OCI-LY1 (cell line): ENCODE measurements around the gene TMEM109.

ENCODE experiments used
- H2AFZ ChIP-seq: fragments of 200-600 bp; sonication (generic), shearing (Covaris generic); 2 replicates; pipeline ENCODE4 v1.6.0; 2014; ENCODE audit warnings: antibody characterized with exemption, mild to moderate bottlenecking, low read length
- H3F3A ChIP-seq: fragments of 200-600 bp; sonication (generic), shearing (Covaris generic); 2 replicates; pipeline ENCODE4 v1.6.0; 2014; ENCODE audit warnings: mild to moderate bottlenecking, antibody characterized with exemption, low read length, moderate library complexity; ENCODE audit not compliant: insufficient read depth
- H3K27ac ChIP-seq: fragments of 200-600 bp; sonication (generic); 2 replicates; pipeline ENCODE4 v1.5.1; 2014; ENCODE audit warnings: low read length, mixed run types, mild to moderate bottlenecking, low read depth; ENCODE audit not compliant: poor library complexity, severe bottlenecking
- H3K27me3 ChIP-seq: fragments of 200-600 bp; sonication (generic); 2 replicates; pipeline ENCODE4 v1.6.0; 2014; ENCODE audit warnings: antibody characterized with exemption, mild to moderate bottlenecking, low read length, moderate library complexity; ENCODE audit not compliant: insufficient read depth
- H3K36me3 ChIP-seq: fragments of 200-600 bp; sonication (generic); 2 replicates; pipeline ENCODE4 v1.6.1; 2014; ENCODE audit warnings: mild to moderate bottlenecking, antibody characterized with exemption, low read length, moderate library complexity, mixed read lengths; ENCODE audit not compliant: insufficient read depth
- H3K4me1 ChIP-seq: fragments of 200-600 bp; sonication (generic); 2 replicates; pipeline ENCODE4 v1.5.1; 2014; ENCODE audit warnings: mild to moderate bottlenecking, low read length, moderate library complexity; ENCODE audit not compliant: insufficient read depth, severe bottlenecking
- H3K4me2 ChIP-seq: fragments of 200-600 bp; sonication (generic), shearing (Covaris generic); 2 replicates; pipeline ENCODE4 v1.6.1; 2014; ENCODE audit warnings: low read length
- H3K4me3 ChIP-seq: fragments of 200-600 bp; sonication (generic); 2 replicates; pipeline ENCODE4 v1.5.1; 2014; ENCODE audit warnings: low read length, low read depth, mild to moderate bottlenecking, mixed read lengths; ENCODE audit not compliant: poor library complexity, severe bottlenecking
- H3K79me2 ChIP-seq: fragments of 200-600 bp; shearing (Covaris generic); 2 replicates; pipeline ENCODE4 v1.6.1; 2016; ENCODE audit warnings: mixed run types, low read length, mixed read lengths; ENCODE audit not compliant: insufficient read depth
- H3K9ac ChIP-seq: fragments of 200-600 bp; sonication (generic), shearing (Covaris generic); 2 replicates; pipeline ENCODE4 v1.6.1; 2014; ENCODE audit warnings: mild to moderate bottlenecking, low read length, mixed read lengths
- H3K9me2 ChIP-seq: fragments of 200-600 bp; sonication (generic), shearing (Covaris generic); 2 replicates; pipeline ENCODE4 v1.6.1; 2014; ENCODE audit warnings: low read depth, mild to moderate bottlenecking, low read length, mixed read lengths
- H3K9me3 ChIP-seq: fragments of 200-600 bp; shearing (Covaris generic); 2 replicates; pipeline ENCODE4 v1.6.1; 2014; ENCODE audit warnings: low read length, mixed read lengths
- H4K20me1 ChIP-seq: fragments of 200-600 bp; sonication (generic), shearing (Covaris generic); 2 replicates; pipeline ENCODE4 v1.6.0; 2016; ENCODE audit warnings: mild to moderate bottlenecking, low read length; ENCODE audit not compliant: insufficient read depth
- EZH2 ChIP-seq: fragments of 200-600 bp; sonication (generic), shearing (Covaris generic); IDR thresholded peaks from 2 replicates; pipeline ENCODE4 v1.8.0; 2017; ENCODE audit warnings: borderline replicate concordance, mixed run types, mild to moderate bottlenecking, antibody characterized with exemption, low read length, moderate library complexity, mixed read lengths
- TF ChIP-seq, protein P1 (sequence below): fragments of 200-600 bp; sonication (generic), shearing (Covaris generic); IDR thresholded peaks from 2 replicates; pipeline ENCODE4 v1.5.1; 2017; ENCODE audit warnings: mild to moderate bottlenecking, antibody characterized with exemption, low read length, moderate library complexity, mixed read lengths

The TMEM109 gene

DNA sequence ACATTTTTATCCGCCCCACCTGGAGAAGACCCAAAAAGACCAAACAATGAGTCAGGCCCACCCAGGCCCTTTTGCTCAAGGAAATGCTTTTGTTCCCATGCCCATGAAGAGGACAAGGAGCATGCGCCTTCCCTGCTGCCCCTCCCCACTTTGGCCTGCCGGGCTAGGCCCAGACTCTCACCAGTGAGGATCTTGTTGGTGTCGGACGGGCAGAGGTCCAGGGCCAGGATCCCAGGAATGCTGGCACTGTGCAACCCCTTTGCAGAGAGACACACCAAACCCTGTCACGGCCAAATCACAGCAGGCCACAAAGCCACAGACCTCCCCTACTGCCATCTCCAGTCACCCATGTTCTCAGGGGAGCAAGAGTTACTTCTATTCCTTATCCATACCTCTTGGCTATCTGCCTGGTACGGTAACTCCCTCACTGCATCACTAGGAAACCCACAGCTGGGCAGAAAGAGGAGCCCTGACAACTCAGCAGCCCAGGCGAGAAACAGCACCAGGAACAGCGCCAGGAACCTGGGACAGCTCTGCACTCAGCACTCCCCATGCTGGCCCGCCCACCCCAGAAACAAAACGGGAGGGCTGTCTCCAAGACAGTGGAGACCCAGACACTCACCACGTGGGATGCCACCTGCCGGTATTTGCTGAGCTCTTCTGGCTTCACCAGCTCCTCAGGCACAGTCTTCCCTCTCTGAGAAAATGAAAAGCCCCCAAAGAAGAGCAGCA is 13.1 kb upstream of the TMEM109 start:
- Histone ChIP-seq H3K9me2 (no peaks in the 10 kb centered on the region), H3K36me3 (peaks cover 90% of the 10 kb centered on the region), H3K79me2 (peaks cover 27% of the 10 kb centered on the region), H3K4me3 (no peak overlapping the region), H3K9ac (no peak overlapping the region), H3K9me3 (no peaks in the 10 kb centered on the region), H3F3A (no peaks in the 10 kb centered on the region), H3K4me2 (no peak overlapping the region), H4K20me1 (no peaks in the 10 kb centered on the region), H2AFZ (no peak overlapping the region), H3K27me3 (no peaks in the 10 kb centered on the region), H3K27ac (no peak overlapping the region), H3K4me1 (peaks cover 17% of the 10 kb centered on the region)
- TF ChIP-seq, protein P1, sequence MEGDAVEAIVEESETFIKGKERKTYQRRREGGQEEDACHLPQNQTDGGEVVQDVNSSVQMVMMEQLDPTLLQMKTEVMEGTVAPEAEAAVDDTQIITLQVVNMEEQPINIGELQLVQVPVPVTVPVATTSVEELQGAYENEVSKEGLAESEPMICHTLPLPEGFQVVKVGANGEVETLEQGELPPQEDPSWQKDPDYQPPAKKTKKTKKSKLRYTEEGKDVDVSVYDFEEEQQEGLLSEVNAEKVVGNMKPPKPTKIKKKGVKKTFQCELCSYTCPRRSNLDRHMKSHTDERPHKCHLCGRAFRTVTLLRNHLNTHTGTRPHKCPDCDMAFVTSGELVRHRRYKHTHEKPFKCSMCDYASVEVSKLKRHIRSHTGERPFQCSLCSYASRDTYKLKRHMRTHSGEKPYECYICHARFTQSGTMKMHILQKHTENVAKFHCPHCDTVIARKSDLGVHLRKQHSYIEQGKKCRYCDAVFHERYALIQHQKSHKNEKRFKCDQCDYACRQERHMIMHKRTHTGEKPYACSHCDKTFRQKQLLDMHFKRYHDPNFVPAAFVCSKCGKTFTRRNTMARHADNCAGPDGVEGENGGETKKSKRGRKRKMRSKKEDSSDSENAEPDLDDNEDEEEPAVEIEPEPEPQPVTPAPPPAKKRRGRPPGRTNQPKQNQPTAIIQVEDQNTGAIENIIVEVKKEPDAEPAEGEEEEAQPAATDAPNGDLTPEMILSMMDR: no peak
- TF ChIP-seq EZH2: no peak

DNA sequence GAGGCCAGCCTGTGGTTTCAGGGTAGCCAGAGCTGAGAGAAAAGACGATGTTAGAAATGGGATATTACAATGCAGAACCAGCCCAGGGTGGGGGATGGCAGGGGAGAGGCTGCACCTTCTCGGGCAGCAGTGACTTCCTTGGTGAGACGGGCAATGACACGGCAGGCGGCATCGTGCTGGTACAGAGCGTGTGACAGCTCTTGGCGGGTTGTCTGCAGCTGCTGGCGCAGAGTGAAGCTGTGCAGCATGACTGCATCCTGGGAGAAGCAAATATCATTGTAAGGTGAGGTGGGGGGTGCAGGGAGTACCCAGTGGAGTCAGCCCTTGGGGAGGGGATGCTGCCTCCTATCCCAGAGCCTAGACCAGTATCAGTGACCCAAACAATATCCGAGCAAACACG is 11.3 kb upstream of the TMEM109 start:
- Histone ChIP-seq H3K9ac (no peak overlapping the region), H2AFZ (no peak overlapping the region), H3K9me2 (no peaks in the 10 kb centered on the region), H3K4me3 (no peak overlapping the region), H3K79me2 (peaks cover 31% of the 10 kb centered on the region), H3K9me3 (no peaks in the 10 kb centered on the region), H3K4me2 (no peak overlapping the region), H3F3A (no peaks in the 10 kb centered on the region), H3K27ac (no peak overlapping the region), H3K4me1 (peaks cover 28% of the 10 kb centered on the region), H3K36me3 (peaks cover 74% of the 10 kb centered on the region), H3K27me3 (no peaks in the 10 kb centered on the region), H4K20me1 (no peaks in the 10 kb centered on the region)
- TF ChIP-seq EZH2: no peak
- TF ChIP-seq, protein P1: no peak

DNA sequence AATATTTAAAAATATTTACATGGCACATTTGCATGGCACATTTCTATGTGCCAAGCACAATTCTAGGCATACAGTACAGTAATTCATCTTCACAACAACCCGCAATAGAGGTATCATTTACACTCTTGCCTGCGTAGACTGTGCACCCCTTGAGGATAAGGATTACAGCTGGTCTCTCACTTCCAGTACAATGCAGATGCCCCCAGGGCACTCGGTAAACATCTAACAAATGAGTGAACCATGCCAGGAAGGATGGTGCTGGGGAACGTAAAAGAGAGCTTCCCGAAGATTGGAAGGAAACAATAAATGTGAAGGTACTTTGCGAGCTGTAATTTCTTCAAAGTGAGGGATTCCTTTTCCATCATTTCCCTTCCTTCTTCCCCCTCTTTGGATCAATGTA is 8.9 kb upstream of the TMEM109 start:
- peaks cover 31% of the 10 kb centered on the region for H3K4me1 ChIP-seq
- H3K9me3 ChIP-seq: no peaks in the 10 kb centered on the region
- no peak overlapping the region for H2AFZ ChIP-seq
- peak overlapping the region; percentile 91 for H3K4me2 ChIP-seq
- peak overlapping the region; percentile 95 for H3K9ac ChIP-seq
- peak overlapping the region; percentile 89 for H3K4me3 ChIP-seq
- no peaks in the 10 kb centered on the region for H3F3A ChIP-seq
- TF ChIP-seq, protein P1: no peak
- no peak for TF ChIP-seq EZH2
- H3K79me2 ChIP-seq: peaks cover 31% of the 10 kb centered on the region
- no peaks in the 10 kb centered on the region for H4K20me1 ChIP-seq
- peak overlapping the region; percentile 55 for H3K27ac ChIP-seq
- no peaks in the 10 kb centered on the region for H3K9me2 ChIP-seq
- peaks cover 49% of the 10 kb centered on the region for H3K36me3 ChIP-seq
- no peaks in the 10 kb centered on the region for H3K27me3 ChIP-seq
